Measurements from ENCODE around the gene KRT77. TPM values are rescaled to one million over a fixed set of nuclear protein-coding genes. Genes with fewer than 3 reads are reported as not detected.

KRT77 gene
- total and polyA plus RNA-seq, 10 of the 15 experiments (the other 5 are each of a cell fraction or from before 2014, with no cell fraction given): not detected

GRCh38 chr12:52697058-52697582 lies 6.2 kb downstream of the KRT77 start:
- Histone ChIP-seq H4K20me1 (ENCODE audit: control insufficient read depth, insufficient read depth) (no peaks in the 10 kb centered on the region), H3K4me2 (ENCODE audit: control insufficient read depth, insufficient read depth) (no peak overlapping the region), H3K9me3 (replicated peaks; ENCODE audit: control insufficient read depth, insufficient read depth, low read length) (no peaks in the 10 kb centered on the region), H3K79me2 (ENCODE audit: control insufficient read depth, insufficient read depth, low read length) (no peaks in the 10 kb centered on the region), H3K36me3 (ENCODE audit: control insufficient read depth in 2 of 2, insufficient read depth in 2 of 2, low read length in 1 of 2) (no peaks in the 10 kb centered on the region), H3K4me1 (ENCODE audit: control insufficient read depth, insufficient read depth, low read length) (no peaks in the 10 kb centered on the region), H2AFZ (ENCODE audit: control insufficient read depth, low read depth, low read length) (no peak overlapping the region), H3K27me3 (replicated peaks in 1 of 2; ENCODE audit: control insufficient read depth in 2 of 2, insufficient read depth in 2 of 2, low read length in 1 of 2) (peaks cover 2 to 3% of the 10 kb centered on the region in 2 experiments; a peak in 3 of 4 replicates), H3K9ac (ENCODE audit: control insufficient read depth, insufficient read depth, low read length) (no peak overlapping the region), H3K27ac (ENCODE audit: control insufficient read depth, insufficient read depth) (no peak overlapping the region), H3K4me3 (no peak overlapping the region)
- WGBS (ENCODE audit: insufficient coverage, insufficient replicate concordance, low lambda C conversion rate, missing lambda C conversion rate): 11% methylated on average over 2 of the region's 2 CpGs
- in situ Hi-C loops (cut with MboI): no loop called here
- FAIRE-seq: no peak
- TF ChIP-seq ZNF274 (IDR thresholded peaks at IDR 0.05; ENCODE audit: insufficient read depth, insufficient read length): no peak
- no peak for TF ChIP-seq SMAD1 (IDR thresholded peaks at IDR 0.05; ENCODE audit: low read depth, partially characterized antibody)
- no peak for TF ChIP-seq ZNF217 (IDR thresholded peaks at IDR 0.05)
- no peak for TF ChIP-seq NR2F1 (conservative IDR thresholded peaks at IDR 0.05)
- TF ChIP-seq HCFC1 (IDR thresholded peaks at IDR 0.05; ENCODE audit: low read length): no peak
- no peak for TF ChIP-seq CBX5 (IDR thresholded peaks at IDR 0.05; ENCODE audit: low read depth)
- TF ChIP-seq BACH1 (IDR thresholded peaks at IDR 0.05; ENCODE audit: borderline replicate concordance): no peak
- no peak for TF ChIP-seq ZBED1 (IDR thresholded peaks at IDR 0.05; ENCODE audit: borderline replicate concordance)
- no peak for TF ChIP-seq SP1 (IDR thresholded peaks at IDR 0.05; ENCODE audit: low read depth, low read length)
- TF ChIP-seq E4F1 (IDR thresholded peaks at IDR 0.05; ENCODE audit: borderline replicate concordance, partially characterized antibody): no peak
- no peak for TF ChIP-seq GABPA (IDR thresholded peaks at IDR 0.05; ENCODE audit: low read depth)
- ChIA-PET CTCF (no interaction called here), SMC1A (ENCODE audit: uncharacterized antibody, unreplicated experiment) (no interaction called here), RAD21 (ENCODE audit: unreplicated experiment) (no interaction called here), POLR2A (no interaction called here)
- no peak for ATAC-seq
- BruUV-seq (replicated peaks): no TSS peak
- DNase-seq (ENCODE audit: low read depth, low spot score): no peak
- intact Hi-C loops (cut with micrococcal nuclease; ENCODE audit: unreplicated experiment): no loop called here

Data from GM12878 (cell line).